Measurements from ENCODE around the gene RELL2. TPM values are rescaled to one million over a fixed set of nuclear protein-coding genes. Genes with fewer than 3 reads are reported as not detected.

RELL2 gene
- total RNA-seq, 1 donor from 2014 or later: 0.96 TPM

- ATAC-seq: no peak
These were observed 11.1 kb downstream of the RELL2 start for GRCh38 chr5:141647851-141648250.

GRCh38 chr5:141649056-141649688 is 12.4 kb downstream of the RELL2 start:
- no peak for DNase-seq (ENCODE audit: low spot score)
- ATAC-seq: no peak

More at GRCh38 chr5:141647851-141648250, 11.1 kb downstream of the RELL2 start:
- no peak for DNase-seq (ENCODE audit: low spot score)

GRCh38 chr5:141649972-141650371 is 13.2 kb downstream of the RELL2 start:
- DNase-seq (ENCODE audit: low spot score): no peak
- ATAC-seq: no peak

GRCh38 chr5:141650851-141651727 is 14.3 kb downstream of the RELL2 start, which contains the start of gene FCHSD1:
Gene FCHSD1, minus strand, starts transcription at chr5:141651418. Its CDS starts 50 bp downstream, at chr5:141651368.
- ATAC-seq (peak; percentile 96), DNase-seq (ENCODE audit: low spot score) (peak; percentile 86)

GRCh38 chr5:141651728-141652105 is 14.9 kb downstream of the RELL2 start:
- DNase-seq (ENCODE audit: low spot score): no peak
- ATAC-seq: no peak

- ATAC-seq (no peak), DNase-seq (ENCODE audit: low spot score) (no peak)
These were observed 17.5 kb downstream of the RELL2 start for GRCh38 chr5:141654298-141654697.

- ATAC-seq: no peak
These were observed 18.2 kb downstream of the RELL2 start for GRCh38 chr5:141655020-141655419.

GRCh38 chr5:141656396-141656795 is 19.6 kb downstream of the RELL2 start:
- ATAC-seq (no peak), DNase-seq (ENCODE audit: low spot score) (no peak)

More at GRCh38 chr5:141655020-141655419, 18.2 kb downstream of the RELL2 start:
- no peak for DNase-seq (ENCODE audit: low spot score)

GRCh38 chr5:141657404-141657803 is 20.6 kb downstream of the RELL2 start:
- DNase-seq (ENCODE audit: low spot score): no peak
- ATAC-seq: no peak

GRCh38 chr5:141657937-141658545 is 21.2 kb downstream of the RELL2 start:
- DNase-seq (ENCODE audit: low spot score): no peak
- no peak for ATAC-seq

- DNase-seq (ENCODE audit: low spot score): no peak
- no peak for ATAC-seq
These were observed 25.2 kb downstream of the RELL2 start for GRCh38 chr5:141662028-141662427.

- no peak for ATAC-seq
These were observed 26.7 kb downstream of the RELL2 start for GRCh38 chr5:141663506-141663905.

GRCh38 chr5:141664733-141665461 is 28.1 kb downstream of the RELL2 start:
- DNase-seq (ENCODE audit: low spot score): peak; percentile 82
- ATAC-seq: peak; percentile 86

More at GRCh38 chr5:141663506-141663905, 26.7 kb downstream of the RELL2 start:
- DNase-seq (ENCODE audit: low spot score): no peak

GRCh38 chr5:141665995-141666940 is 29.5 kb downstream of the RELL2 start:
- ATAC-seq (no peak), DNase-seq (ENCODE audit: low spot score) (no peak)

- ATAC-seq (peak; percentile 89), DNase-seq (ENCODE audit: low spot score) (peak; percentile 87)
These were observed 31.9 kb downstream of the RELL2 start for GRCh38 chr5:141668601-141669265.

GRCh38 chr5:141669520-141669919 is 32.7 kb downstream of the RELL2 start:
- DNase-seq (ENCODE audit: low spot score): no peak
- no peak for ATAC-seq

- ATAC-seq (no peak), DNase-seq (ENCODE audit: low spot score) (no peak)
These were observed 35.5 kb downstream of the RELL2 start for GRCh38 chr5:141672071-141672840.

All from left lobe of liver (tissue), 2 donors.